ENCODE data around the gene AFAP1.

The AFAP1 gene

DNA sequence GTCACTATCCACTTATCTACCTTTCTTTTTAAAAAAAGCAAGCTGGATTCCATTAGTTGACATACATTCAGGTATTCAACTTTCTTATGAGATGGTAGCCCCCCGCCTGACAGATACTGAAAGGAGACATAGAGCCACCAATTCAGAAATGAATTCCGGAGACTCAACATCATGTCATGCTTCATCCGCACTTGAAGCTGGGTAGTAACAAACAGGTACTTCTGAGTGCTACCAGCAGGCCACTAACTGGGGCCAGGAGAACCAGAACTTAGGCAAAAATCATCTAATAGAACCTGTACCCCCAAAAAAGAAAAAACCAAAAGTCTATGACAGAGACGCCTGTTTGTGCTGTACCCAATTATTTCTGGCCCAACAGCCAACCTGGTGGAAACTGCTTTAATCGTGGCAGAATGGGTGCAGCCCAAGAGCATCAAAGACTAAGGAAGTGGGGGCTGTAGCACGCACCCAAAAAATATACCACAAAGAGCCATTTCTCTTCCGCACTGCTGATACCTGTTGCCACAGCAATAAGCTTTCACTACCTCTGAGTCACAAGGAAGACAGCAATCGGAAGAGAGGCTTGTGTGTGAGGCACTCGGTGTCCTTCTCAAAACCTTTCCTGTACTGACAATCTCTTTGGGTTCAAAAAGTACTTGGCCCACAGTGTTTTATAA lies 84.8 kb downstream of the AFAP1 start:
- TF ChIP-seq, protein P1, sequence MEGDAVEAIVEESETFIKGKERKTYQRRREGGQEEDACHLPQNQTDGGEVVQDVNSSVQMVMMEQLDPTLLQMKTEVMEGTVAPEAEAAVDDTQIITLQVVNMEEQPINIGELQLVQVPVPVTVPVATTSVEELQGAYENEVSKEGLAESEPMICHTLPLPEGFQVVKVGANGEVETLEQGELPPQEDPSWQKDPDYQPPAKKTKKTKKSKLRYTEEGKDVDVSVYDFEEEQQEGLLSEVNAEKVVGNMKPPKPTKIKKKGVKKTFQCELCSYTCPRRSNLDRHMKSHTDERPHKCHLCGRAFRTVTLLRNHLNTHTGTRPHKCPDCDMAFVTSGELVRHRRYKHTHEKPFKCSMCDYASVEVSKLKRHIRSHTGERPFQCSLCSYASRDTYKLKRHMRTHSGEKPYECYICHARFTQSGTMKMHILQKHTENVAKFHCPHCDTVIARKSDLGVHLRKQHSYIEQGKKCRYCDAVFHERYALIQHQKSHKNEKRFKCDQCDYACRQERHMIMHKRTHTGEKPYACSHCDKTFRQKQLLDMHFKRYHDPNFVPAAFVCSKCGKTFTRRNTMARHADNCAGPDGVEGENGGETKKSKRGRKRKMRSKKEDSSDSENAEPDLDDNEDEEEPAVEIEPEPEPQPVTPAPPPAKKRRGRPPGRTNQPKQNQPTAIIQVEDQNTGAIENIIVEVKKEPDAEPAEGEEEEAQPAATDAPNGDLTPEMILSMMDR (IDR thresholded peaks at IDR 0.05; ENCODE audit: control insufficient read depth, extremely low read depth, insufficient read depth): no peak
- no peak overlapping the region for H3K4me3 ChIP-seq (ENCODE audit: low read depth, low read length)
- no peak for DNase-seq (ENCODE audit: low read depth)

DNA sequence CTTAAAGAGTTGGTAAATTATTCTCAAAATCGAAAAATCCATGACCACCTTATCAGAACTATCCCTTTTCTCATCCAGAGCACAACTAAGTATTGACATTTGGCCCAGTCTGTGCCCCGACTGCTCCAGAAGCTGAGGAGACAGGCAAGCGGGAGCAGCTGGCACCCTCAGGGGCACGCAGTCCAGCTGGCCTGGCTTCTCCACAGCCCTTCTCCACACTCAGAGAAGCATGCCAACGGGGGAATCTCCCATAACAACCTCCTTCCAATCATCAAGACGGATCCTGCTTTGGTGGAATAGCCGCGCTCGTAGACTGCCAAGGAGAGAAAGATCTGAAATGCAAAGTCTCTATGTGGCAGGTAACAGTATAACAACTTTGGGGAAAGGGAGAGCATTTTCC lies 85.4 kb downstream of the AFAP1 start:
- no peak for DNase-seq (ENCODE audit: low read depth)
- TF ChIP-seq, protein P1 (IDR thresholded peaks at IDR 0.05; ENCODE audit: control insufficient read depth, extremely low read depth, insufficient read depth): no peak
- no peak overlapping the region for H3K4me3 ChIP-seq (ENCODE audit: low read depth, low read length)

DNA sequence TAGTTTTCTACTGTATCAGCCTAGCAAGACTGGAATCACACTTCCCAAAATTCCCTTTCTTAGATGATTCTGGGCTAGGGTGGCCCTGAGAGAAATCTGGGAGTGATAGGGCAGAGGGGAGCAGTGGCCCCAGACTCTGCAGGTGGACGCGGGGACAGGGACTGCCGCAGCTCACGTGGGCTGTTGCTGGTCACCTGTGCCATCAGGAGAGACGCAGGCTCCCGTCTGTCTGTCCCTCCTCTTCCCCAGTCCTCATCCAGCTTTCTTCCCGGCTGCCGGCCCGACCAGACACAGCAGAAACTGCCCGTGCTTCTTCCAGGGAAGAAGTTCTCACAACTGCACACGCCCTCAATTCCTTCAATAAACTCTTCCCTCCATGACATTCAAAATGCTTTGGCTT lies 86.4 kb downstream of the AFAP1 start:
- DNase-seq (ENCODE audit: low read depth): no peak
- TF ChIP-seq, protein P1 (IDR thresholded peaks at IDR 0.05; ENCODE audit: control insufficient read depth, extremely low read depth, insufficient read depth): no peak

DNA sequence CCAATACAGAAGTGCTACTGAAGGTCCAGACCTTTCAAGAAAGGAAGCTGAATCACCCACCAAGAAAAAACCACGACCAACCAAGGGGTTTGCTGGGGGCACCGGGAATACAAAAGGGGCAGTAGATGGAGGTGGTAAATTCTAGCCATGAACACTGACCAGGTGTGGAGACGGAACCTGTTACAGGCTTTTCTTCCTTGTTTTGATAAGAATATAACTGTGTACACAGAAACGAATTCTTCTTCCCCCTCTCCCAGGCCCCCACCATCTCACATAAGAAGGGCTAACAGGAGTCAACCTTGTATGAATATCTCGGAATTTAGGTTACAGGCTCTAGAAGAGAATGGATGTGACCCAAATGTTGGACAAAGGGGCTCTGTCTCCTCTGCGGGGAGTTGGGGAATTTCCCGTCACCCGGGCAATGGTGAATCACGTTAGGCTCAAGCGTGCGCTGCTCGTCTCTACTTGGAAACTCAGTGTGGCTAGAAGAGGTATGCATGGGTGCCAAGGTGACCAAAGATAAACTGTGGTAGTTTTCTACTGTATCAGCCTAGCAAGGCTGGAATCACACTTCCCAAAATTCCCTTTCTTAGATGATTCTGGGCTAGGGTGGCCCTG lies 87.0 kb downstream of the AFAP1 start:
- DNase-seq (ENCODE audit: low read depth): no peak

More for the DNA sequence above, 86.4 kb downstream of the AFAP1 start:
- no peak overlapping the region for H3K4me3 ChIP-seq (ENCODE audit: low read depth, low read length)

DNA sequence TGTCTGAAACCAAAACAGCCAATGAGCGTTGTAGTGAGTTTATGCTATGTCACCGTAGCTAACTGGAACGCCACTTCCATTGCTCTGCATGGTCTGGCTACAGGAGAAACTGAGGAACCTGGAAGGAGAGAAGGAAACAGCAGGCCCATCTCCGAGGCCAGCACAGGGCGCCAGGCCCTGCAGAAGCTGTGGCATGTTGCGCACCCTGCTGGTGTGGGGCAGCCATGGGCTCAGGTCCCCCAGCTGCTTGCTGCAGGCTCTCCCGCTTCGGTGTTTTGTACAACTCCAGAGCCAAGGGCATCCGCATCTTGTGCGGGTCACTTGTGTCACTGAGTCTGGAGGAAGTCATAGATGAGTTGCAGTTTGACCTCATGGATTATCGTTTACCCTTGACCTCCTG lies 89.2 kb downstream of the AFAP1 start:
- no peak overlapping the region for H3K4me3 ChIP-seq (ENCODE audit: low read depth, low read length)
- TF ChIP-seq, protein P1 (IDR thresholded peaks at IDR 0.05; ENCODE audit: control insufficient read depth, extremely low read depth, insufficient read depth): no peak
- DNase-seq (ENCODE audit: low read depth): no peak

More for the DNA sequence above, 87.0 kb downstream of the AFAP1 start:
- TF ChIP-seq, protein P1 (IDR thresholded peaks at IDR 0.05; ENCODE audit: control insufficient read depth, extremely low read depth, insufficient read depth): no peak
- H3K4me3 ChIP-seq (ENCODE audit: low read depth, low read length): no peak overlapping the region

DNA sequence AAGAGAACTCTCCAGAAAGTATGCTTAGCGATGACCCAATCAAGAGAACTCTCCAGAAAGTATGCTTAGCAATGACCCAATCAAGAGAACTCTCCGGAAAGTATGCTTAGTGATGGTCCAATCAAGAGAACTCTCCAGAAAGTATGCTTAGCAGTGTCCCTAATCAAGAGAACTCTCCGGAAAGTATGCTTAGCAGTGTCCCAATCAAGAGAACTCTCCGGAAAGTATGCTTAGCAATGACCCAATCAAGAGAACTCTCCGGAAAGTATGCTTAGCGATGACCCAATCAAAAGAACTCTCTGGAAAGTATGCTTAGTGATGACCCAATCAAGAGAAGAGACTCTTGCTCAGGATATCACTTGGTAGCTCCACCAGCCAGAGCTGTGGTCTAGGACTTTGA lies 92.5 kb downstream of the AFAP1 start:
- TF ChIP-seq, protein P1 (IDR thresholded peaks at IDR 0.05; ENCODE audit: control insufficient read depth, extremely low read depth, insufficient read depth): no peak
- H3K4me3 ChIP-seq (ENCODE audit: low read depth, low read length): no peak overlapping the region
- no peak for DNase-seq (ENCODE audit: low read depth)

Data from LNCaP clone FGC (cell line).